ENCODE results near the gene NCAM1. TPM values are rescaled to one million over a fixed set of nuclear protein-coding genes. Genes with fewer than 3 reads are reported as not detected.
A peak's percentile ranks its signal among the peaks of the same experiment; 100 is the strongest.

NCAM1 gene
- total and polyA plus RNA-seq, 2 experiments from 2014 or later: 0.76 to 1.6 TPM

DNA sequence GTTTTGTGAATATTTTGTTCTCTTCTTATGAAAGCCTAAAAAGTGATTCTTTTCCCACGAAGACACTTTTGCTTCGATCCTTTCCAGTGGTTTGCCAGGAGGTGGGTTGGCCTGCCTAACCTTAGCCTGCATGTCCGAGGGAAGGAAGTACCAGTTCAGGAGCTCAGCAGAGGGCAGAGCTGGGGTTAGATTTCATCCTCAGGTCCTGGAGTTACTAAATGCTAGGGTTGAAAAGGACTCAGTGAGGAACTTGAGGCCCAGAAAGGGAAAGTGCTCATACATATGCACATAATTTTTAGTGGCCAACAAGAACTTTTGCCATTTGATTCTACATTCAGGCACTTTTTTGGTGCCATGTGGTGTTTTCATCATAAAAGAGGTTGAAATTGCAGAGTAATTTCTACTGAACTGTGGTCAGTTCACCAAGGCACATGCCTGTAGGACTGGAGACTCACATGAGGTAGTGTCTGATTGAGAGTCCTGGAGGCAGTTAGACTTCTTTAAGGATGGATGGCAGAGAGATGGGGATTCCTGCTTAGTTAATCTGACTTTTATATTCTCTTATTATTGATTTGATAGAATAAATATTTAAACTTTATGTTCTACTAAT, 36.7 kb downstream of the NCAM1 start:
- H4K20me1 ChIP-seq (replicated peaks; ENCODE audit: insufficient read depth): no peaks in the 10 kb centered on the region
- no peak overlapping the region for H3K27ac ChIP-seq (ENCODE audit: low read depth)
- H2AFZ ChIP-seq: no peak overlapping the region
- no peaks in the 10 kb centered on the region for H3K36me3 Mint-ChIP-seq (ENCODE audit: low read depth)
- no peak overlapping the region for H3K27ac Mint-ChIP-seq
- H3K79me2 ChIP-seq (replicated peaks; ENCODE audit: insufficient read depth): no peaks in the 10 kb centered on the region
- ATAC-seq (peak; percentile 85), DNase-seq (ENCODE audit: low spot score) (peak; percentile 19)
- H3F3A ChIP-seq (replicated peaks; ENCODE audit: low read depth): no peaks in the 10 kb centered on the region
- no peaks in the 10 kb centered on the region for H3K9me2 ChIP-seq (ENCODE audit: insufficient read depth)
- H3K27me3 Mint-ChIP-seq (ENCODE audit: insufficient read depth, low read depth, poor library complexity): no peaks in the 10 kb centered on the region
- no peak overlapping the region for H3K4me3 Mint-ChIP-seq
- no peaks in the 10 kb centered on the region for H3K4me1 ChIP-seq (ENCODE audit: insufficient read depth)
- H3K4me1 Mint-ChIP-seq: peaks cover 14% of the 10 kb centered on the region
- TF ChIP-seq EZH2phosphoT487 (IDR thresholded peaks at IDR 0.05; ENCODE audit: unreplicated experiment) (no peak), EZH2 (IDR thresholded peaks at IDR 0.05; ENCODE audit: low read depth, unreplicated experiment) (no peak), ZNF331 (CRISPR knock-in tag; IDR thresholded peaks at IDR 0.05; ENCODE audit: low read depth) (no peak), CREB1 (CRISPR knock-in tag; IDR thresholded peaks at IDR 0.05; ENCODE audit: low read depth) (no peak), POLR2AphosphoS5 (IDR thresholded peaks at IDR 0.05; ENCODE audit: low read depth) (no peak), STAT1 (IDR thresholded peaks at IDR 0.05; ENCODE audit: unreplicated experiment) (no peak), ZNF114 (CRISPR knock-in tag; IDR thresholded peaks at IDR 0.05) (no peak), NANOG (IDR thresholded peaks at IDR 0.05; ENCODE audit: borderline replicate concordance) (no peak), JUNB (IDR thresholded peaks at IDR 0.05; ENCODE audit: unreplicated experiment) (no peak)
- TF ChIP-seq, protein P1, sequence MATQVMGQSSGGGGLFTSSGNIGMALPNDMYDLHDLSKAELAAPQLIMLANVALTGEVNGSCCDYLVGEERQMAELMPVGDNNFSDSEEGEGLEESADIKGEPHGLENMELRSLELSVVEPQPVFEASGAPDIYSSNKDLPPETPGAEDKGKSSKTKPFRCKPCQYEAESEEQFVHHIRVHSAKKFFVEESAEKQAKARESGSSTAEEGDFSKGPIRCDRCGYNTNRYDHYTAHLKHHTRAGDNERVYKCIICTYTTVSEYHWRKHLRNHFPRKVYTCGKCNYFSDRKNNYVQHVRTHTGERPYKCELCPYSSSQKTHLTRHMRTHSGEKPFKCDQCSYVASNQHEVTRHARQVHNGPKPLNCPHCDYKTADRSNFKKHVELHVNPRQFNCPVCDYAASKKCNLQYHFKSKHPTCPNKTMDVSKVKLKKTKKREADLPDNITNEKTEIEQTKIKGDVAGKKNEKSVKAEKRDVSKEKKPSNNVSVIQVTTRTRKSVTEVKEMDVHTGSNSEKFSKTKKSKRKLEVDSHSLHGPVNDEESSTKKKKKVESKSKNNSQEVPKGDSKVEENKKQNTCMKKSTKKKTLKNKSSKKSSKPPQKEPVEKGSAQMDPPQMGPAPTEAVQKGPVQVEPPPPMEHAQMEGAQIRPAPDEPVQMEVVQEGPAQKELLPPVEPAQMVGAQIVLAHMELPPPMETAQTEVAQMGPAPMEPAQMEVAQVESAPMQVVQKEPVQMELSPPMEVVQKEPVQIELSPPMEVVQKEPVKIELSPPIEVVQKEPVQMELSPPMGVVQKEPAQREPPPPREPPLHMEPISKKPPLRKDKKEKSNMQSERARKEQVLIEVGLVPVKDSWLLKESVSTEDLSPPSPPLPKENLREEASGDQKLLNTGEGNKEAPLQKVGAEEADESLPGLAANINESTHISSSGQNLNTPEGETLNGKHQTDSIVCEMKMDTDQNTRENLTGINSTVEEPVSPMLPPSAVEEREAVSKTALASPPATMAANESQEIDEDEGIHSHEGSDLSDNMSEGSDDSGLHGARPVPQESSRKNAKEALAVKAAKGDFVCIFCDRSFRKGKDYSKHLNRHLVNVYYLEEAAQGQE (IDR thresholded peaks at IDR 0.05; ENCODE audit: unreplicated experiment): no peak
- TF ChIP-seq, protein P2, sequence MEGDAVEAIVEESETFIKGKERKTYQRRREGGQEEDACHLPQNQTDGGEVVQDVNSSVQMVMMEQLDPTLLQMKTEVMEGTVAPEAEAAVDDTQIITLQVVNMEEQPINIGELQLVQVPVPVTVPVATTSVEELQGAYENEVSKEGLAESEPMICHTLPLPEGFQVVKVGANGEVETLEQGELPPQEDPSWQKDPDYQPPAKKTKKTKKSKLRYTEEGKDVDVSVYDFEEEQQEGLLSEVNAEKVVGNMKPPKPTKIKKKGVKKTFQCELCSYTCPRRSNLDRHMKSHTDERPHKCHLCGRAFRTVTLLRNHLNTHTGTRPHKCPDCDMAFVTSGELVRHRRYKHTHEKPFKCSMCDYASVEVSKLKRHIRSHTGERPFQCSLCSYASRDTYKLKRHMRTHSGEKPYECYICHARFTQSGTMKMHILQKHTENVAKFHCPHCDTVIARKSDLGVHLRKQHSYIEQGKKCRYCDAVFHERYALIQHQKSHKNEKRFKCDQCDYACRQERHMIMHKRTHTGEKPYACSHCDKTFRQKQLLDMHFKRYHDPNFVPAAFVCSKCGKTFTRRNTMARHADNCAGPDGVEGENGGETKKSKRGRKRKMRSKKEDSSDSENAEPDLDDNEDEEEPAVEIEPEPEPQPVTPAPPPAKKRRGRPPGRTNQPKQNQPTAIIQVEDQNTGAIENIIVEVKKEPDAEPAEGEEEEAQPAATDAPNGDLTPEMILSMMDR (conservative IDR thresholded peaks at IDR 0.05; ENCODE audit: low read depth in 2 of 2): peak in 1 of 2 experiments; percentile 21; a peak in 2 of 4 replicates
- TF ChIP-seq, protein P3, sequence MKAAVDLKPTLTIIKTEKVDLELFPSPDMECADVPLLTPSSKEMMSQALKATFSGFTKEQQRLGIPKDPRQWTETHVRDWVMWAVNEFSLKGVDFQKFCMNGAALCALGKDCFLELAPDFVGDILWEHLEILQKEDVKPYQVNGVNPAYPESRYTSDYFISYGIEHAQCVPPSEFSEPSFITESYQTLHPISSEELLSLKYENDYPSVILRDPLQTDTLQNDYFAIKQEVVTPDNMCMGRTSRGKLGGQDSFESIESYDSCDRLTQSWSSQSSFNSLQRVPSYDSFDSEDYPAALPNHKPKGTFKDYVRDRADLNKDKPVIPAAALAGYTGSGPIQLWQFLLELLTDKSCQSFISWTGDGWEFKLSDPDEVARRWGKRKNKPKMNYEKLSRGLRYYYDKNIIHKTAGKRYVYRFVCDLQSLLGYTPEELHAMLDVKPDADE (IDR thresholded peaks at IDR 0.05): no peak
- TF ChIP-seq, protein P4, sequence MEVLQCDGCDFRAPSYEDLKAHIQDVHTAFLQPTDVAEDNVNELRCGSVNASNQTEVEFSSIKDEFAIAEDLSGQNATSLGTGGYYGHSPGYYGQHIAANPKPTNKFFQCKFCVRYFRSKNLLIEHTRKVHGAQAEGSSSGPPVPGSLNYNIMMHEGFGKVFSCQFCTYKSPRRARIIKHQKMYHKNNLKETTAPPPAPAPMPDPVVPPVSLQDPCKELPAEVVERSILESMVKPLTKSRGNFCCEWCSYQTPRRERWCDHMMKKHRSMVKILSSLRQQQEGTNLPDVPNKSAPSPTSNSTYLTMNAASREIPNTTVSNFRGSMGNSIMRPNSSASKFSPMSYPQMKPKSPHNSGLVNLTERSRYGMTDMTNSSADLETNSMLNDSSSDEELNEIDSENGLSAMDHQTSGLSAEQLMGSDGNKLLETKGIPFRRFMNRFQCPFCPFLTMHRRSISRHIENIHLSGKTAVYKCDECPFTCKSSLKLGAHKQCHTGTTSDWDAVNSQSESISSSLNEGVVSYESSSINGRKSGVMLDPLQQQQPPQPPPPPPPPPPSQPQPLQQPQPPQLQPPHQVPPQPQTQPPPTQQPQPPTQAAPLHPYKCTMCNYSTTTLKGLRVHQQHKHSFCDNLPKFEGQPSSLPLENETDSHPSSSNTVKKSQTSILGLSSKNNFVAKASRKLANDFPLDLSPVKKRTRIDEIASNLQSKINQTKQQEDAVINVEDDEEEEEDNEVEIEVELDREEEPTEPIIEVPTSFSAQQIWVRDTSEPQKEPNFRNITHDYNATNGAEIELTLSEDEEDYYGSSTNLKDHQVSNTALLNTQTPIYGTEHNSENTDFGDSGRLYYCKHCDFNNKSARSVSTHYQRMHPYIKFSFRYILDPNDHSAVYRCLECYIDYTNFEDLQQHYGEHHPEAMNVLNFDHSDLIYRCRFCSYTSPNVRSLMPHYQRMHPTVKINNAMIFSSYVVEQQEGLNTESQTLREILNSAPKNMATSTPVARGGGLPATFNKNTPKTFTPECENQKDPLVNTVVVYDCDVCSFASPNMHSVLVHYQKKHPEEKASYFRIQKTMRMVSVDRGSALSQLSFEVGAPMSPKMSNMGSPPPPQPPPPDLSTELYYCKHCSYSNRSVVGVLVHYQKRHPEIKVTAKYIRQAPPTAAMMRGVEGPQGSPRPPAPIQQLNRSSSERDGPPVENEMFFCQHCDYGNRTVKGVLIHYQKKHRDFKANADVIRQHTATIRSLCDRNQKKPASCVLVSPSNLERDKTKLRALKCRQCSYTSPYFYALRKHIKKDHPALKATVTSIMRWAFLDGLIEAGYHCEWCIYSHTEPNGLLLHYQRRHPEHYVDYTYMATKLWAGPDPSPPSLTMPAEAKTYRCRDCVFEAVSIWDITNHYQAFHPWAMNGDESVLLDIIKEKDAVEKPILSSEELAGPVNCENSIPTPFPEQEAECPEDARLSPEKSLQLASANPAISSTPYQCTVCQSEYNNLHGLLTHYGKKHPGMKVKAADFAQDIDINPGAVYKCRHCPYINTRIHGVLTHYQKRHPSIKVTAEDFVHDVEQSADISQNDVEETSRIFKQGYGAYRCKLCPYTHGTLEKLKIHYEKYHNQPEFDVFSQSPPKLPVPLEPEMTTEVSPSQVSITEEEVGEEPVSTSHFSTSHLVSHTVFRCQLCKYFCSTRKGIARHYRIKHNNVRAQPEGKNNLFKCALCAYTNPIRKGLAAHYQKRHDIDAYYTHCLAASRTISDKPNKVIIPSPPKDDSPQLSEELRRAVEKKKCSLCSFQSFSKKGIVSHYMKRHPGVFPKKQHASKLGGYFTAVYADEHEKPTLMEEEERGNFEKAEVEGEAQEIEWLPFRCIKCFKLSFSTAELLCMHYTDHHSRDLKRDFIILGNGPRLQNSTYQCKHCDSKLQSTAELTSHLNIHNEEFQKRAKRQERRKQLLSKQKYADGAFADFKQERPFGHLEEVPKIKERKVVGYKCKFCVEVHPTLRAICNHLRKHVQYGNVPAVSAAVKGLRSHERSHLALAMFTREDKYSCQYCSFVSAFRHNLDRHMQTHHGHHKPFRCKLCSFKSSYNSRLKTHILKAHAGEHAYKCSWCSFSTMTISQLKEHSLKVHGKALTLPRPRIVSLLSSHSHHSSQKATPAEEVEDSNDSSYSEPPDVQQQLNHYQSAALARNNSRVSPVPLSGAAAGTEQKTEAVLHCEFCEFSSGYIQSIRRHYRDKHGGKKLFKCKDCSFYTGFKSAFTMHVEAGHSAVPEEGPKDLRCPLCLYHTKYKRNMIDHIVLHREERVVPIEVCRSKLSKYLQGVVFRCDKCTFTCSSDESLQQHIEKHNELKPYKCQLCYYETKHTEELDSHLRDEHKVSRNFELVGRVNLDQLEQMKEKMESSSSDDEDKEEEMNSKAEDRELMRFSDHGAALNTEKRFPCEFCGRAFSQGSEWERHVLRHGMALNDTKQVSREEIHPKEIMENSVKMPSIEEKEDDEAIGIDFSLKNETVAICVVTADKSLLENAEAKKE (CRISPR knock-in tag; IDR thresholded peaks at IDR 0.05): 0 out of 2 replicates have a peak, but pooled peaks have one; percentile 14
- no peaks in the 10 kb centered on the region for H3K36me3 ChIP-seq (ENCODE audit: insufficient read depth)
- no peaks in the 10 kb centered on the region for H3K9me3 Mint-ChIP-seq
- H3K4me3 ChIP-seq: no peak overlapping the region
- no peaks in the 10 kb centered on the region for H3K27me3 ChIP-seq (ENCODE audit: insufficient read depth)
- H3K4me2 ChIP-seq: no peak overlapping the region
